ENCODE measurements around the gene NRXN3.

The NRXN3 gene

DNA sequence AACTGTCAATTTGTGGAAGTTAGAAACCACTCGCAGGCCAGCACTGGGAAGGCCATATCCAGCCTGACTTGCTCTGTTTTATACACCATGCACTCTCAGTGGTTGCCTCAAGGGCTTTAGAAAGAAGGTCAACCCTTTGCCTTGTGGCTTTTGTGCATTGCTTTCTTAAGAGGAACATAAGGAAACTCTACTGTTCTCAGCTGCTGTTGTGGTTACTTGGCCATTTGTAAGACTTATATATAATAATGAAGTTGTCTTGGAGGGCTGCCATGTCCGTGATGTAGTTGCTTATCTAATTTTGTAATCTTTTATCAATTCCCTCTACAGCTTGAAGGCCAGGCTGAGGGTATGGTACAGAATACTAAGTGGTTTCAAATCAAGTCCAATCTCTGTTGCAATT lies 1403.3 kb downstream of the NRXN3 start:
- no peak for DNase-seq

GRCh38 chr14:79575032-79575431 lies 1404.9 kb downstream of the NRXN3 start:
- no peak for DNase-seq

DNA sequence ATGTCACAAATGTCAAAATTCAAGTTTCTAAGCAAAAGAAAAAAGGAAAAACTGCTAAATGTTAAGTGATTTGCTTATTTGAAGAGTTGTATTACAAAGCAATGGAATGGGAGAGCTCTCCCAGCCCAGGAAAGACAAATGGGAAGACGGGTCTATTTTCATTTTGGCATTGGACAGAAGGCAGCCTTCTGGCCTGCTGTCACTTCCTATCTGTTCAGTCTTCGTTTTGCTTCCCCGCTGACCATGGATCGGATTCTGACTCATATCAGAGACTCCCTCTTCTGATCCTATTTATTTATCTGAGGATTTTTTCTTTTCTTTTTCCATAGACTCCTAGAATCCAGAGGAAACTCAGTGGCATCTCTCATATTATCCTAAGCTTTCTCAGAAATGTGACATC lies 1406.3 kb downstream of the NRXN3 start:
- DNase-seq: no peak

GRCh38 chr14:79578470-79578869 lies 1408.3 kb downstream of the NRXN3 start:
- no peak for DNase-seq

- no peak for DNase-seq
Observed at GRCh38 chr14:79580414-79580813, 1410.2 kb downstream of the NRXN3 start.

DNA sequence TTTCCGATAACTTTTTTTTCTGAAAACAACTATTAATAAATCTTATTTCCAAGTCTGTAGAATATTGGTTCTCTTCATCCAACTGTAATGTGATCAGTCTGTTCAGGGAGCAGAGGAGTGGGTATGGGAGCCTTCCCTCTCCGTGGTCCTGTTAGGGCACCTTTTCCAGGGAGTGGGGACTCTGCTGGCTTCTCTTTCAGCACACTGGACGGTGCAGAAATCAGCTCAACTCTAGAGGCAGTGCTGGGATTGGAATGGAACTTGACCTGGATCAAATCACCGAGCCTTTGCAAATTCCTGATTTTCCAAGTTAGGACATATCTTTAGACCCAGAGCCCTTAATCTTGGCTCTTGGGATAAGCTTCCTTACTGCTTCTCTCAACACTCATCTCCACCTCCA lies 1410.7 kb downstream of the NRXN3 start:
- no peak for DNase-seq

GRCh38 chr14:79581912-79582576 lies 1411.9 kb downstream of the NRXN3 start:
- no peak for DNase-seq

GRCh38 chr14:79583738-79584408 lies 1413.7 kb downstream of the NRXN3 start:
- no peak for DNase-seq

- no peak for DNase-seq
Observed at GRCh38 chr14:79584679-79585078, 1414.5 kb downstream of the NRXN3 start.

- DNase-seq: no peak
Observed at GRCh38 chr14:79585845-79586244, 1415.7 kb downstream of the NRXN3 start.

GRCh38 chr14:79586416-79586815 lies 1416.2 kb downstream of the NRXN3 start:
- no peak for DNase-seq

- no peak for DNase-seq
Observed at GRCh38 chr14:79586989-79587598, 1416.9 kb downstream of the NRXN3 start.

DNA sequence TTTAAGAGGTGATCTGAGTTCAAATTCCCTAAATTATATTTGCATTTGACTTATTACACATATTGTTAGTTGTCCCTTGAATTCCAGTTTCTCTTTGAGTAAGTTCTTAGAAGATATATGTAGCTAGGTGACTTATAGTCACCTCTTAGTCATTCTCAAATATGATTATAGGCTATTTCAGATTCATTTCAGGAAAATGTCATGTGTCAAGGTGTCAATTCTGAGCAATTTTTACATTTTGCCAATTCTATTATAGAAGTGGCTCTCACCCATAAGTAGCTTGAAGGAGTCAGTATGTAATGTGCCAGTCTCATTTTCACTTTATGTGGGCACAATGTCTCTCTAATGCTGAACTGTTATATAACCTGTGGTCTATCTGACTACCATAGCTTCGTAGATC lies 1417.7 kb downstream of the NRXN3 start:
- DNase-seq: no peak

DNA sequence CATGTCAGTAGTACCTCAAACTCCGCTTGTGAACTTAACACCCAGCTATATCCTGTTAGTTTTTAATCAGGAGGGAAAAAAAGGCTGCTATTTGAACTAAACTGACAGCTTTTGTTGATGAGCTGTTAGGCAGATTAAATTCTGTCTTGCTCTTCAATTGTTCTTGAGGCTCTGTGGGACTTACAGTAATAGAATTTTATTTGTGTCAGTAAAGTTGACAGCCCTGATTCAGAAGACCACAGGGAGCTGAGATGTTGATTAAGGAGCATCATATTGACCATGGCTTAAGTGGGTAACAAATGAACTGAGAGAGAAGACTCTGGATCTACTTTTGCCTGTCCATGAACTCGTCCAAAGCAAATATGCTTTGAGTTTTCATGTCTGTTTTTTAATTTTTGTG lies 1418.2 kb downstream of the NRXN3 start:
- DNase-seq: no peak

DNA sequence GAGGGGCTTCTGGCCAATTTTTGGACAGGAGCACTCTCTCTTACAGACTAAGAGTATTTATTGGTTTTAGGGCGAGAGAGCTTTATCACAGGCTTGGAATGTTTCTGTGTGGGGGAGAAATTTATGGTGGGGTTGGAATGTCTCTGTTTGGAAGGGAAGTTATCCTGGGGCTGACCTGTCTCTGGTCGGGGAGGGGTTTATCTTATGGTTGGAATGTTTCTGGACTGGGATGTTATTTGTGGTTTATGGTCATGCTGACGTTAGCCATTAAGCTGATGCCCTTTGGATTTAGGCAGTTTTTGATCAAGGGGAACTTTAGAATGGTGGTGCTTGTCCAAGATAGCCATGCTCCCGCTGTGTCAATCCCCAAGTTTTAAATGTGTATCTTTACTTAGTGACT lies 1426.4 kb downstream of the NRXN3 start:
- no peak for DNase-seq

DNA sequence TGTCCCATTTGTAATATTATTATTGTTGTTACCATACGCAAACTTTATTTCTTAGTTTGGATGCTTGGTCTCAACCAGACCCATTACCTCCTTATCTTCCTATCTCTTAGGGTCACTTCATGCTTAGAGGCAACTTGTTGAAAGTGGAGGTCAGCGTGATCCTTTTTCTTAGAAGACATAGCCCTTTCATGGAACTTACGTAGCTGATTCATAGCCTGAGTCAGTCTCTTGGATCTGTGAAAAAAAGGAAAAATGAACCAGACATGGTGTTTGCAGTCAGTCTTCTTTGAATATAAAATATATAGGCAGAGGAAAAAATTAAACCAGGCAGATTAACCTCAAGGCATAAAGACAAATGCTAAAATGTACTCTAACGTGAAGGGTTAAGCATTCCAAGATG lies 1427.4 kb downstream of the NRXN3 start:
- no peak for DNase-seq

DNA sequence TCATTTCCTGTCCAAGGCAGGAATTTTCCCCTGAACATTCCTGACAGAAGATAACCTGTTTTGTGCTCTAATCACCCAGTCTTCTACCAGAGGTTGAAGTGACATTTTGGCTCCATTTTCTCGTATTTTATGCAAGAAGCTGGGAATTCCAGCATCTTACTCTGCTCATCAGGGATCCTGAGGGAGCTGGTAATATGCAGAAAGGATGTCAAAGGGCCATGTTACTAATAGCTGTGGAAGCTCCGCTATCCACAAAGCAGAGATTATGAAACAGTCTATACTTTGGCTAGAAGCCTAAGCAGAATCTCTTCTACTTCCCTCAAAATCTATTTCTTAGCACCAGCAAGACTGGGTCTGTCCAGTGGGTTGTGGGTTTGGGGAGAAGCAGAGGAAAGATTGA lies 1428.2 kb downstream of the NRXN3 start:
- no peak for DNase-seq

DNA sequence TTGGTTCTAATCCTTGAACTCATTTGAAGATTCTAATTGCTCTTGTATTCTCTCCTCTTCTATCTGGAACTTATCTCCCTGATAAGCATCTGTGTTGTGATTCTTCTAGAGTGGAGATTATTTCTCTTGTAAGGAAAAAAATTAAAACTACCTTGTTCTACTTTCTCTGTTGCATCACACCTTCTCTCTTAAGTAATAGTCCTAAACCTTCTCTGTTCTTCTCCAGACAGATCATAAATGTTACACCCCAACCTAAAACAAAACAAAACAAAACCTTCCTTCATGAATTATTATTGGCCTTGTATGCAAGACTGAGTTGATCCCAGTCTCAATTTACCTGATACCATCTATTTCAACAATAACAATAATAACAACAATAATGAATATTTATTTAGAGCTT lies 1429.1 kb downstream of the NRXN3 start:
- no peak for DNase-seq

GRCh38 chr14:79600406-79600805 lies 1430.2 kb downstream of the NRXN3 start:
- DNase-seq: no peak

- no peak for DNase-seq
Observed at GRCh38 chr14:79601579-79601978, 1431.4 kb downstream of the NRXN3 start.

DNA sequence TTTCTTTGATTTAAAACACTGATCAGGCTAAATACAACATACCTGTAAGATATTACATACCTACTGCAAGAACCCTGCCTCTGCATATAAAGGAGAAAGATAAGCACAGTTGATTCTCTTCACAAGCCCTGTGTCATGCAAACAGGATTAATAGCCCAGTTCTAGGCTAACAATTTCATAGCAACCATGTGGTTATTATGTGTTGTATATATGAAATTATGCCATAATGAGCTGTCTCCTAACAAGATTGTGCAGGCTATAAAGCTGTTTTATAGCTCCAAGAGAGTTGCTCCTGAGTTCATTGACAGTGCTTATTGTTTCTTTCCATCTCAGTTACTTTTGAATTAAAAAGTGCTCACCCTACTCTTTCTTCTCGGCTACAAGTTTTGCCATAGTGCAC lies 1431.9 kb downstream of the NRXN3 start:
- no peak for DNase-seq

DNA sequence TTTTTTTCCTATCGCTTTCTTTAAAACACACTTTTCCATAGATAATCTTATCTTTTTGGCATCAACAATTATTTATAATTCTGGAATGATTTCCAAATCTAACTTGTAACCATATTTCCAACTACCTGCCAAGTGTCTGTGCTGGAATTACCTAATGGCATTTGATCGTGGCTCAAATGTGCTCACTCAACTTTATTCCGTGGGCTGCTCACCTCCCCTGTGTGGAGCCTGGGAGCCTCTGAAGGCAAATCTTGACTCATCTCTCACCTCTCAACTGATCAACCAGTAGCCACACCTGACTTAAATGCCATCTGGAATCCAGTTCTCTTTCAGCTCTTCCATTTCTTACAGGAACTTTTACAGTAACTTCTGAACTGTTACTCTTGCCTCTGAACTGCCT lies 1432.6 kb downstream of the NRXN3 start:
- no peak for DNase-seq

GRCh38 chr14:79605849-79606248 lies 1435.7 kb downstream of the NRXN3 start:
- DNase-seq: peak; percentile 95

- DNase-seq: no peak
Observed at GRCh38 chr14:79608446-79608845, 1438.3 kb downstream of the NRXN3 start.

GRCh38 chr14:79613625-79614024 lies 1443.5 kb downstream of the NRXN3 start:
- DNase-seq: no peak

Data from NCI-H1436 treated with DMSO at 0.1 percent for 48 hours (cell line).